ENCODE measurements around the gene TSPAN4. TPM values are rescaled to one million over a fixed set of nuclear protein-coding genes. Genes with fewer than 3 reads are reported as not detected.
A peak's percentile ranks its signal among the peaks of the same experiment; 100 is the strongest.

The TSPAN4 gene
- total and polyA plus RNA-seq, 2 of the 13 experiments (the other 11 are each of a cell fraction or from before 2014, with no cell fraction given): 31.7 to 68.3 TPM

- TF ChIP-seq PRDM15 (CRISPR knock-in tag; IDR thresholded peaks at IDR 0.05) (no peak), ZFP82 (CRISPR knock-in tag; IDR thresholded peaks at IDR 0.05; ENCODE audit: borderline replicate concordance) (0 out of 2 replicates have a peak, but pooled peaks have one; percentile 60), ZSCAN30 (CRISPR knock-in tag; IDR thresholded peaks at IDR 0.05) (no peak), NAIF1 (CRISPR knock-in tag; IDR thresholded peaks at IDR 0.05; ENCODE audit: borderline replicate concordance) (no peak), ATF2 (CRISPR knock-in tag; IDR thresholded peaks at IDR 0.05) (no peak; the same call in 1 of the 2 replicates), ZNF234 (CRISPR knock-in tag; conservative IDR thresholded peaks at IDR 0.05) (no peak), KDM5B (CRISPR knock-in tag; IDR thresholded peaks at IDR 0.05; ENCODE audit: borderline replicate concordance) (peak; percentile 38; the same call in 1 of the 2 replicates), GFI1 (CRISPR knock-in tag; IDR thresholded peaks at IDR 0.05; ENCODE audit: borderline replicate concordance) (no peak), ZNF567 (CRISPR knock-in tag; IDR thresholded peaks at IDR 0.05; ENCODE audit: borderline replicate concordance) (no peak), GPBP1L1 (CRISPR knock-in tag; IDR thresholded peaks at IDR 0.05) (no peak), NR0B2 (CRISPR knock-in tag; IDR thresholded peaks at IDR 0.05) (no peak; the same call in 1 of the 2 replicates), HMG20A (CRISPR knock-in tag; IDR thresholded peaks at IDR 0.05; ENCODE audit: borderline replicate concordance) (no peak), GPN1 (CRISPR knock-in tag; IDR thresholded peaks at IDR 0.05; ENCODE audit: borderline replicate concordance) (no peak), ZNF430 (CRISPR knock-in tag; IDR thresholded peaks at IDR 0.05) (no peak), REST (IDR thresholded peaks at IDR 0.05; ENCODE audit: borderline replicate concordance in 1 of 2, low read depth in 1 of 2, low read length in 2 of 2) (no peak)
These were observed 23.3 kb upstream of the TSPAN4 start (continued) for GRCh38 chr11:819129-819931.
